Activated CD4-positive, CD25-positive, alpha-beta regulatory T cell treated with anti-CD3 and anti-CD28 coated beads, Interleukin-2, amount 50 U/mL, for 16 hours (primary cell): ENCODE measurements around the gene PARP15.
"Not testable (repeated sequence)": the region's sequence is repeated elsewhere in the genome, so short reads cannot be mapped to it uniquely, and the experiment has no call there.

Experiments used
- DNase-seq: peaks from one replicate; pipeline ENCODE4 v3.0.0-alpha.2; 2020; ENCODE audit warnings: low read depth, low spot score

PARP15 gene

GRCh38 chr3:122618614-122619013 lies 41.2 kb downstream of the PARP15 start:
- DNase-seq, result no peak

- no peak for DNase-seq
These were observed 41.6 kb downstream of the PARP15 start for GRCh38 chr3:122619040-122619439.

GRCh38 chr3:122620399-122620798 lies 42.9 kb downstream of the PARP15 start:
- DNase-seq, result no peak

- no peak for DNase-seq
These were observed 43.7 kb downstream of the PARP15 start for GRCh38 chr3:122621112-122621511.

DNA sequence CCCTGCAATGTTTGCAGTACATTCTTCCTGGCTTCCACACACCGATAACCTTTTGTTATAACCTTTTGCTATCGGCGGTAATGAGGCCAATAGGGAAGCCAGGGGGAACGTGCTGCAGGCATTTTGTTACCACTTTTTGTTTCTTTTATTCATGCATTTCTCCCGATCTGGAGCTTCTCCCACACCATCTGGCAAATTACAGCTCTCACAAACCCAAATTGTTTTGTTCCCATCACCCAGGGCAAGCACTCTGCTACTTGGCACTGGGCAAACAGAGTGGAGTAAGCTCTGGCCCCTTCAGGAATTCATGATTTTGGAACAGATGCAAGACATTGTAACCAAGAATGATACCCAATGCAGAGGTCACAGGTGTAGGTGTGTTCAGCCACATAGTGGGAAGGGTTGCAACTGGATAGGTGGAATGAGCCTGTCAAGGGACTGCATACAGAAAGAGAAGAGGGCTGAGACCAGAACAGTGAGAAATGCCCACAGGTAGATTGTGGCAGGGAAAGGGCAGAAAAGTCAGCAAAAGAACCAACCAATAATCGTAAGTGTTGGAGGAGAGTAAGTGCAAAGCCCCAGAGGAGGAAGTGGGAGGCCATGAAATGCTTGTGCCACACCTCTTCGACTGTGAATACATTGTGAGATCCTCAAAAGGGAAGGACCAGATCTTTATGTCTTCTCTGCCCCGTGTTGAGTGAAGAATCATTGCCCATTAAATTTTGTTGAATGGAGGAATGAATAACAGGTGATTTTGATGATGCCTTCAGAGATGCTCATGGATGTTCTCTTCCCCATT lies 45.8 kb downstream of the PARP15 start:
- no peak for DNase-seq

DNA sequence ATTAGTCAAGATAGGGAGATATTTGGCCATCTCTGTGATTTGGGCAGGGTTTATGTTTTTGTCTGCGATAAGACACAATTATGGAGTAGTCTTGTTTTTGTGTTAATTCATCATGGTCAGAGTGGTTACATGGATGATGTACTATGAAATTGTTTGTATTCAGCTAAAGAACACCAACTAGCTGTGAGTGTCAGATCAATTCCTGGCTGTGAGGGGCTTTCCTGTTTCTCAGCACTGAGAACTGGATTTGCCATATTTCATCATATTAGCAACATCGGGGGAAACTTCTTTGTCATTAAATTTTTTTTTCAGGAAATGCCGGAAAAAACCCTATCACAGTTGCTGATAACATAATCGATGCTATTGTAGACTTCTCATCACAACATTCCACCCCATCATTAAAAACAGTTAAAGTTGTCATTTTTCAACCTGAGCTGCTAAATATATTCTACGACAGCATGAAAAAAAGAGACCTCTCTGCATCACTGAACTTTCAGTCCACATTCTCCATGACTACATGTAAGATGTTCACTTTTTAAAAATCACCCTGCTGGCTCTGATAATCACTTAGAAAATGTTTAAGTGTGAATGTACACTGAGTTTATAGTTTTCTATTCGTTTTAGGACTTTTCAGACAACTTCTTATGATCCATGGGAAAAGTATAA lies 49.2 kb downstream of the PARP15 start:
- DNase-seq, result no peak

- no peak for DNase-seq
These were observed 49.9 kb downstream of the PARP15 start for GRCh38 chr3:122627301-122627700.

DNA sequence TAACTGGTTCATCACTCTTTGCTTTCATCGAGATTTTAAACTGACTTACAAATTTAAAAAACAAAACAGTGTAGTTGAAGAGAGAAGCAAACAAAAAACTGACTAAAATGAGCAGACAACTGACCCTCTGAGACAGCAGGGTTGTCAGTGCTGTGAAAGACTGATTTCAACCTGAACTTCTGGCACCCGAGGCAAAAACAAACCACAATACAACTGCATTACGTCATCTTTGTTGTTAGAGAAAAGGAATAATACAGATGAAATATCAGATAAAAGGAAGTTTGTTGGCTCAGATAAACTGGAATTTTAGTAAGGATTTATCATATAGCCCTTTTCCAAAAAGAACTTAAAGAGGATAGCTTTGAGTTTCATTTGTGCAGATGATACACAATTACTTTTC lies 51.1 kb downstream of the PARP15 start:
- DNase-seq, result no peak

- DNase-seq, result no peak
These were observed 52.3 kb downstream of the PARP15 start for GRCh38 chr3:122629763-122630162.

DNA sequence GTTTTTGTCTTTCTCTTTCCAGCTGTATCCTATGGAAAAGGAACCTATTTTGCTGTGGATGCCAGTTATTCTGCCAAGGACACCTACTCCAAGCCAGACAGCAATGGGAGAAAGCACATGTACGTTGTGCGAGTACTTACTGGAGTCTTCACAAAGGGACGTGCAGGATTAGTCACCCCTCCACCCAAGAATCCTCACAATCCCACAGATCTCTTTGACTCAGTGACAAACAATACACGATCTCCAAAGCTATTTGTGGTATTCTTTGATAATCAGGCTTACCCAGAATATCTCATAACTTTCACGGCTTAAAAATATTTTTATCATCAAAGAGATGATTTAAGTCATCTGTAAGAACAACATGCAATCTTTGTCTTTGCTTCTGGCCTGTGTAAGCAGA lies 58.3 kb downstream of the PARP15 start:
- DNase-seq, result no peak

GRCh38 chr3:122636697-122637096 lies 59.2 kb downstream of the PARP15 start:
- no peak for DNase-seq

- DNase-seq, result no peak
These were observed 63.1 kb downstream of the PARP15 start for GRCh38 chr3:122640437-122640999.

GRCh38 chr3:122642935-122643334 lies 65.5 kb downstream of the PARP15 start:
- DNase-seq, result no peak

DNA sequence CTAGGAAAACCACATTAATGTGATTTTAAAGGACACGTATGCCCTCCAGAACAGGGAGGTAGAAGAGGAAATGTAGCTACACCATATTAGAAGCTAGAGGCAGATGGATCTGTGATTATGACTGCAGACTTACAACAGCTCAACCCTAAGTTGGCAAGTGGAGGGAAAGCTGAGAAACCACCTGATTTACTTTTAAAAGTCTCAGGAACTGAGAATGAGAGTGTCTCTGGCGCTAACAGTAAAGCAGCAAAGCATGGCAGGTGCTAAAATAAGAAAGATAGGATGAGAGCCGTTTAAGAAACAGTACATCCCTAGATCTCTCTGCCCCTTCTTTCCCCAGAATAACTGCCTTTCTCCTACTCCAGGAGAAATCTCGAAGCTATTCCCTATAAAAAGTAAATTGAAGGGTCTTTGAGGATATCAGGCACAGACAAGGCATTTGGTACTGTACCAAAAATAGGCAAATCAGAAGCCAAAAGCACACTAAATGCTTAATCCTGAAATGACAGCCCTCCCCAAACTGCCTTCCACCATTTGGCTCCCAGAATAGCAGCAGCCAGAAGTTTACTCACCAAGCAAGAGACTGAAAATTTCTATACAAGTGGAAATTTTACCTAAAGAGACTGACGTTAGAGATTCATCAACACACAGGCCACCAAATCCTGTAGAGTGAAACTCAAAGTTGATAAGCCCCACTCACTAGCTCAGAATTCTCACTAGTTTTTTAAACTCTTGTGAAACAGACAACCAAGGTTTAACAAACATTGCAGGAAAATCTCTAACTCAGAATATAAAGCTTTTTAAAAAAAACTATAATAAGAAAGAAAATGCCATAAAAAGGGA lies 68.9 kb downstream of the PARP15 start:
- no peak for DNase-seq

DNA sequence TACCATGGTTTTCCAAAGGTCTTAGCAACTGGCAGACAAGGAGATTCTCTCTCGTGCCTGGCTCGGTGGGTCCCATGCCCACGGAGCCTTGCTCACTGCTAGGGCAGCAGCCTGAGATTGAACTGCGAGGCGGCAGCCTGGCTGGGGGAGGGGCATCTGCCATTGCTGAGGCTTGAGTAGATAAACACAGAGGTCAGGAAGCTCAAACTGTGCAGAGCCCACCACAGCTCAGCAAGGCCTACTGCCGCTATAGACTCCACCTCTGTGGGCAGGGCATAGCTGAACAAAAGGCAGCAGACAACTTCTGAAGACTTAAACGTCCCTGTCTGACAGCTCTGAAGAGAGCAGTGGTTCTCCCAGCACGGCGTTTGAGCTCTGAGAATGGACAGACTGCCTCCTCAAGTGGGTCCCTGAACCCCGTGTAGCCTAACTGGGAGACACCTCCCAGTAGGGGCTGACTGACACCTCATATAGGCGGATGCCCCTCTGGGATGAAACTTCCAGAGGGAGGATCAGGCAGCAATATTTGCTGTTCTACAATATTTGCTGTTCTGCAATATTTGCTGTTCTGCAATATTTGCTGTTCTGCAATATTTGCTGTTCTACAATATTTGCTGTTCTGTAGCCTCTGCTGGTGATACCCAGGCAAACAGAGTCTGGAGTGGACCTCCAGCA lies 73.9 kb downstream of the PARP15 start:
- not testable (repeated sequence) for DNase-seq

GRCh38 chr3:122651962-122652361 lies 74.5 kb downstream of the PARP15 start:
- not testable (repeated sequence) for DNase-seq

DNA sequence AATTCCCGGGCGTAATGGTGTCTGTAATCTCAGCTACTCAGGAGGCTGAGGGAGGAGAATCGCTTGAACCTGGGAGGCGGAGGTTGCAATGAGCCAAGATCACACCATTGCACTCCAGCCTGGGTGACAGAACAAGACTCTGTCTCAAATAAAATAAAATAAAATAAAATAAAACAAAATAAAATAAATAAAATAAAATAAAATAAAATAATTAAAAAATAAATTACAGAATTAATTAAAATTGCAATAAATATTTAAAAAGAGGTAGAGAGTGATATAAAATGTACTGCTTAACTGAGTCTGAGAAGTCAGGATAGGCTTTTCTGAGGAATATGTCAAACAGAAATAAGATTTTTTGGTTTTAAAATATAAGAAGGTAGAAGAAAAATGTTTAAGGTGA lies 80.9 kb downstream of the PARP15 start:
- not testable (repeated sequence) for DNase-seq

- no peak for DNase-seq
These were observed 83.0 kb downstream of the PARP15 start for GRCh38 chr3:122660297-122660974.

GRCh38 chr3:122661633-122662032 lies 84.2 kb downstream of the PARP15 start:
- DNase-seq, result no peak

GRCh38 chr3:122662505-122662904 lies 85.1 kb downstream of the PARP15 start:
- no peak for DNase-seq
